Activated T-cell treated with anti-CD3 and anti-CD28 coated beads, Interleukin-2, amount 50 U/mL, for 4 hours (primary cell): Measurements from ENCODE around the gene XCR1. TPM values are rescaled to one million over a fixed set of nuclear protein-coding genes. Genes with fewer than 3 reads are reported as not detected.

Source experiments
- ATAC-seq, 2 donors: fragments of 200-7000 bp; cut with Tn5 transposase; one replicate each; pipeline ENCODE4 v1.10.0; 2021
- DNase-seq: peaks from one replicate; pipeline ENCODE4 v3.0.0-alpha.2; 2020
- H3K27me3 Mint-ChIP-seq: one replicate; pipeline ENCODE4 v1.8.0; 2021; ENCODE audit warnings: low read depth, mixed read lengths
- H3K36me3 Mint-ChIP-seq: one replicate; pipeline ENCODE4 v1.8.0; 2022; ENCODE audit warnings: mixed read lengths; ENCODE audit not compliant: insufficient read depth
- H3K4me1 Mint-ChIP-seq: one replicate; pipeline ENCODE4 v1.8.0; 2021; ENCODE audit warnings: low read depth, mixed read lengths
- H3K4me3 Mint-ChIP-seq: one replicate; pipeline ENCODE4 v1.8.0; 2021; ENCODE audit warnings: mild to moderate bottlenecking, moderate library complexity, mixed read lengths
- H3K9me3 Mint-ChIP-seq: one replicate; pipeline ENCODE4 v1.8.0; 2021; ENCODE audit warnings: mixed read lengths
- total RNA-seq, 3 donors: library from RNA; stranded (reverse); gene quantifications; one replicate each; pipeline ENCODE4 v1.2.1, GENCODE V29; 2021

The XCR1 gene
- total RNA-seq, 3 donors from 2014 or later: not detected

DNA sequence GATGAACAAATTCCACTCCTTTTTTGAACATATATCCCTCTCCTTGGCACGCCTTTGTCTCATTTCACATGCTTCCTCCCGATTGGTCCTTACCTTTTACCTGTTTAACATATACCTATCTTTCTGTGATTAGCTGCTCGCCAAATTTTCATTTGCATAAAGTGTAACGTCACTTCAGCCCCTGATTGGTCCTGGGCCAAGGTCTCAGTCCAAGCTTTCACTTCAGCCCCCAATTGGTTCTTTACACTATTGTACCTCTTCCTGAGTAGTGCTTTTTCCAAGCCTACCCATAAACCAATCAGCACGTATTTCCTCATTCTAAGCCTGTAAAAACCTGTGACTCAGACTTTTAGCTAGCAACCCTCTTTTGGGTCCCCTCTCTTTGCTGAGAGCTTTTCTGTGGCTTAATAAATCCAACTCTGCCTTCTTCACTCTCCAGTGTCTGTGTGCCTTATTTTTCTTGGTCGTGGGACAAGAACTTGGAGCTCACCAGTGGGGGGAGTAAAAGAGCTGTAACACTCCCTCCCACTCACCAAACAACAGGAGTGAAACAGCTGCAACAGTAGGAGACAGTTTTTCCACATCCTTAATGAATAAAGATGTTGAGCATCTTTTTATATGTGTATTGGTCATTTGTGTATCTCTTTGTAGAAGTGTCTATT is 584 bp upstream of the XCR1 start:
- DNase-seq: no peak
- Mint-ChIP-seq H3K4me3 (no peak overlapping the region), H3K36me3 (no peaks in the 10 kb centered on the region), H3K9me3 (peaks cover 9% of the 10 kb centered on the region), H3K4me1 (no peaks in the 10 kb centered on the region), H3K27me3 (no peaks in the 10 kb centered on the region)
- ATAC-seq: no peak

DNA sequence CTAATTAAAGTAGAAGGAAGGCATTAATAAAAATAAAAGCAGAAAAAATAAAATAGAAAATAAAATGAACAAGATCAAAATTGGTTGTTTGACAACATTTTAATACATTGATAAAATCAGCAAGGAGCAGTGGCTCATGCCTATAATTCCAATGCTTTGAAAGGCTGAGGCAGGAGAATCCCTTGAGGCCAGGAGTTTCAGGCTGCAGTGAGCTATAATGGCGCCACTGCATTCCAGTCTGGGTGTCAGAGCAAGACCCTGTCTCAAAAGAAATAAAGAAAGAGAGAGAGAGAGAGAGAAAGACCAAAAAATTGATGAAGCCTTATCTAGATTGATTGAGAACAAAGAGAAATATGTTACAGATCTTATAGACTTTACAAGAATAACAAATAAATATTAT is 2.1 kb downstream of the XCR1 start:
- Mint-ChIP-seq H3K9me3 (peaks cover 9% of the 10 kb centered on the region), H3K4me1 (no peaks in the 10 kb centered on the region)

DNA sequence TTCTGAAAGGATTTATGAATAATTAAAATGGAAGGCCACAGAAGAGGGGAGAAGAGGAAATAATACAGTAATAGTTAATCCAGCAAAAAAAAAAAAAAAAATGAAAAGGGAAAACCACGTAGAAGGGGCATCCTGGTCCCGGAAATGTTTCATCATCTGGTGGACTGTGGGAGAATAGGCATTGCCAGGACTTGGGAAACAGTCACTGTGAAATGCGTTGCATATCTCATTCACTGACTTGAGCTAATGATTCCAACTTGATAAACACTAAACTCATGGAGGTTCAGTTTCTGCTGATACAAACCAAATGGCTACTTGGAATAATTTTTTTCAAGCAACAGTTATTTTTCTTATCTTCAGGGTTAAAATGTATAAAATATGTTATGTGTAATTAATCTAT is 3.2 kb downstream of the XCR1 start:
- DNase-seq (no peak), ATAC-seq (no peak)
- Mint-ChIP-seq H3K4me1 (peaks cover 6% of the 10 kb centered on the region), H3K9me3 (peaks cover 9% of the 10 kb centered on the region), H3K36me3 (no peaks in the 10 kb centered on the region), H3K27me3 (no peaks in the 10 kb centered on the region), H3K4me3 (no peak overlapping the region)

More for the DNA sequence above, 2.1 kb downstream of the XCR1 start:
- ATAC-seq (no peak), DNase-seq (no peak)
- no peaks in the 10 kb centered on the region for H3K36me3 Mint-ChIP-seq
- no peaks in the 10 kb centered on the region for H3K27me3 Mint-ChIP-seq
- H3K4me3 Mint-ChIP-seq: no peak overlapping the region

DNA sequence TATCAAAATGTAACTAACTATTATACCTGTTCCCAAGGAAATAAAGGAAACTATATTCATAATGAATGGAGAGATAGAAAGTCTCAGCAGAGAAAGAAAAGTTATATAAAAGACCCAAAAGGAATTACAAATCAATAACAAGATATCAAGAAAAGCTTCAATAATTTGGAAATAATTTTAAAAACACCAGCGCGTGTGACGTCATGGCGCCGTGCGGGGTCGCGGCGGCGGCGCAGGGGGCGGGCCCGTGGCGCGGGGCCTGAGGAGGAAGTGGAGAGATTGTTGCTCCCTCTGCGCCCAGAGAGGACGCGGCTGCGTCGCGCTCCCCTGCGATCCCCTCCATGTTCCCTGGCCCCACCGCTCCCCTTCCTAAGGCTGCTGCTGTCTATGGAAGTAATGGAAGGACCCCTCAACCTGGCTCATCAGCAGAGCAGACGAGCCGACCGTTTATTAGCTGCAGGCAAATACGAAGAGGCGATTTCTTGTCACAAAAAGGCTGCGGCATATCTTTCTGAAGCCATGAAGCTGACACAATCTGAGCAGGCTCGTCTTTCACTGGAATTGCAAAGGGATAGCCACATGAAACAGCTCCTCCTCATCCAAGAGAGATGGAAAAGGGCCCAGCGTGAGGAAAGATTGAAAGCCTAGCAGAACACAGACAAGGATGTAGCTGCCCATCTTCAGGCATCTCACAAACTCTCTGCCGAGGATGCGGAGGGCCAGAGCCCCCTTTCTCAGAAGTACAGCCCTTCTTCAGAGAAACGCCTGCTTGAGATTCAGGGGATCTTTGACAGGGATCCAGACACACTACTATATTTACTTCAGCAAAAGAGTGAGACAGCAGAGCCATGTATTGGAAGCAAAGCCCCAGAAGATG is 4.1 kb downstream of the XCR1 start:
- Mint-ChIP-seq H3K36me3 (no peaks in the 10 kb centered on the region), H3K9me3 (peaks cover 6% of the 10 kb centered on the region), H3K4me1 (peaks cover 6% of the 10 kb centered on the region), H3K4me3 (no peak overlapping the region), H3K27me3 (no peaks in the 10 kb centered on the region)
- ATAC-seq (no peak), DNase-seq (no peak)

DNA sequence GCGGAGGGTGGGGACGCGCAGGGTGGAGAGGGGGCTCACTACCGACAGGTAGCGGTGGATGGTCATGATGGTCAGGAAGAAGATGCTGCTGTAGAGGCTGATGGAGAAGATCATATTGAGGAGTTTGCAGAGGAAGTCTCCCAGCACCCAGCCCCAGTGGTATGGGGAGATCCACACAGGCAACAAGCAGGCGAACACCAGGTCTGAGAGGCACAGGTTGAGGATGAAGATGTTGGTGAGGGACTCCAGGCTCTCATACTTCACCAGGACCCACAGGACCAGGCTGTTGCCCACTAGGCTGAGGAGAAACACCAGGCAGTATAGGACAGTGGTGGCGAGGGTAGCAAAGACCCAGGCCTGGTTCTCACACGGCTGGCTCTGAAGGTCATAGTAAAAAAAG is 5.8 kb downstream of the XCR1 start:
- Mint-ChIP-seq H3K36me3 (no peaks in the 10 kb centered on the region), H3K4me1 (peaks cover 6% of the 10 kb centered on the region), H3K27me3 (no peaks in the 10 kb centered on the region), H3K9me3 (no peaks in the 10 kb centered on the region), H3K4me3 (no peak overlapping the region)
- ATAC-seq (no peak), DNase-seq (no peak)

DNA sequence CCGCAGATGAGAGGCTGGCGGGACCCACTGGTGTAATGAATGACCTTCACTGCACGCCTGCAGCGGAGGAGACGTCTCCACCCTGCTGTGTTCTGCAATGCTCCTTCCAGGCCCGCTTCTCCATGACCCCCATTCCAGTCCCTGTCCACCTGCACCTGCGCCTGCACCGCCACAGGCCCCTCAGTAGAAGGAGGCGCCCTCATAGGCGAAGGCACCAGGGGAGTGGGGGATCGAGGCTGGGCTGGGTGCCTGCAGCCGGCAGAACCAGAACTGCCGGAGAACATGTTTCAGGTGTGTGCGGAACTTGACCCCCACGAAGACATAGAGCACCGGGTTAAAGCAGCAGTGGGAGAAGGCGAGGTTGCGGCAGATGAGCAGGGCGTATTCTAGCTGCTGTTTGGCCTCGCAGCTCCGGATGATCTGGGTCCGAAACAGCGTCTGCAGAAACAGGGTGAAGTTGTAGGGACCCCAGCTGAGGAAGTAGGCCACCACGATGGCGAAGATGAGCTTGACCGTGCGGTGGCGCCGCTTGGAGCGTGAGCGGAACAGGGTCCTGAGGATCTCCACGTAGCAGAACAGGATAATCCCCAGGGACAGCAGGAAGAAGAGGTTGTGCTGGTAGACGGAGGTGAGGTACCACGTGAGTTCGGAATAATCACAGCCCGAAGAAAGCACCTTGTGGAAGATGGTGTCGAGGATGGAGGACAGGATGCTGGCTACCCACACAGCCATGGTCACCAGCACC is 6.3 kb downstream of the XCR1 start:
- DNase-seq (no peak), ATAC-seq (no peak)
- H3K4me1 Mint-ChIP-seq: peaks cover 6% of the 10 kb centered on the region
- H3K4me3 Mint-ChIP-seq: no peak overlapping the region
- H3K27me3 Mint-ChIP-seq: no peaks in the 10 kb centered on the region
- no peaks in the 10 kb centered on the region for H3K9me3 Mint-ChIP-seq
- H3K36me3 Mint-ChIP-seq: no peaks in the 10 kb centered on the region

DNA sequence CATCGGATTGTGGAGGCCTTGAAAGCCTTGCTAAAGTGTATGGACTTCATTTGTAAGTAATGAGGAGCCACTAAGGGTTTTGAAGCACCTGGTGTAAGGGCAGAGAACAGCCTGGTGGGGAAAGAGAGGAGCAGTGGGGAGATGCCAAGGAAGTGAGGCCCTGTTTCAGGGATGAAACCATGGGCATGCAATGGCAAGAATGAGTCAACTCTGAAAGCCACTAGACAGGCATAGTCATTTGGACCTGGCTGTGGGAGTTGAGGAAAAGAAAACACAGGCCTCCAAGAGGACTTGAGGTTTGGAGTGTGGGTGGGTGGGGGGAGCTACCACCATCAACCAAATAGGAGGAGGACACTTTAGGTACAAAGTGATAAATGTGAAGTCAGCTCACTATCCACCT is 7.6 kb downstream of the XCR1 start:
- Mint-ChIP-seq H3K4me3 (no peak overlapping the region), H3K4me1 (peaks cover 6% of the 10 kb centered on the region), H3K9me3 (no peaks in the 10 kb centered on the region), H3K36me3 (no peaks in the 10 kb centered on the region), H3K27me3 (no peaks in the 10 kb centered on the region)
- no peak for DNase-seq
- peak; percentile 78 to 79 for ATAC-seq

DNA sequence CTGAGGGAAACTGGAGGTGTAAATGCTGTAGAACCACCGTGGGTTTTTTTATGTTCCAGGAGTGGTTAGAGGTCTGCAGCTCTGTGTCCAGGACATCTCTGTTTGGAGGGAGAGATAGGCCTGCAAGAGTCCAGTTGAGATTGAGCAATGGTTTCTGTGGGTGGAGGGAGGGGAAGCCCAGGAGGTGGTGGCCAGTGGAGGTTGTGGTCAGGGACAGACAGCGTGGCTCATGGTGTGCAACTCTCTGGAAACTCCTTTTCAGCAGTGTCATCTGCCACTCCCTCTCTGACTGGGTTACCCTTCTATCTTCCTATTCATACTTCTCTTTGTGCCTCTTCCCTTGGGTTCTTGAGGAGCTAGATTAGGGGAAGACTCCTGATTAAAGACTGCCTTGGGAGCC is 9.6 kb downstream of the XCR1 start:
- peak in 1 of 2 donors; percentile 38 for ATAC-seq
- H3K27me3 Mint-ChIP-seq: no peaks in the 10 kb centered on the region
- H3K4me1 Mint-ChIP-seq: peaks cover 6% of the 10 kb centered on the region
- no peak overlapping the region for H3K4me3 Mint-ChIP-seq
- H3K36me3 Mint-ChIP-seq: no peaks in the 10 kb centered on the region
- no peak for DNase-seq
- no peaks in the 10 kb centered on the region for H3K9me3 Mint-ChIP-seq

DNA sequence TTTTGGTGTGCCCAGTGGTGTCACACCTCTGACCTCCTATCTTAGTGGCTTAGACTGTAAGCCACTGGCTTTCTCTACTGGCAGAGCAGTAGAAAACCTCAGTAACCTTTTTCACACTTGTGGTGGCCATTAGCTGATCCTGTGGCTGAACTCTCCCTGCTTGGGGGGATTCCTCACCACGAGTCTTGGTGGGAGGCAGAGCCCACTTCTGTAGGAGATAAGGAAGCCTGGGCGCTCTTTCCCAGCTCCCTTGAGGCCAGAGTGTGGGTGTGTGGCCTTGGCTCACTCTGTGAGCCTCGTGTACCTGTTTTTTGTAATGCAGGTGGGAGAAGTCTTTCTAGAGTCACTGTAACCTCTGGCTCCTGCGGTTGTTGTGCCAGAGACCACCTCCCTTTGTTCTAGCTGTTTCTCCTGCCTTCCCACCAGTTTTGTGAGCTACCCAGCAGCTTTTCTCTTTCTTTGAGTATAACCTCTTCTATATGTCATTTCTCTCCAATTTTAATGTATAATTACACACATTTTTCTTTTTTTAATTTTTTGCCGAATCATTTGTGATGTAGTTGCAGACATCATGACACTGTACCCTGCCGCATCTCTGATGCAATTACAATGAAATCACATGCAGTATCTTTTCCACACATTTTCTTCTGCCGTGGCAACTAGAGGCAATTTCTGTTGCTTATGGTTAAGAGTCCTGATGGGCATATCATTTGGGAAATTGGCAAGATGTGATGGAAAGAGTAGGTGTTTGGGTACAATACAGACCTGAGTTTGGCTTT is 13.8 kb downstream of the XCR1 start:
- Mint-ChIP-seq H3K4me3 (no peak overlapping the region), H3K27me3 (no peaks in the 10 kb centered on the region), H3K36me3 (peaks cover 1% of the 10 kb centered on the region), H3K4me1 (peaks cover 4% of the 10 kb centered on the region), H3K9me3 (no peaks in the 10 kb centered on the region)
- DNase-seq (no peak), ATAC-seq (peak in 1 of 2 donors; percentile 25)

DNA sequence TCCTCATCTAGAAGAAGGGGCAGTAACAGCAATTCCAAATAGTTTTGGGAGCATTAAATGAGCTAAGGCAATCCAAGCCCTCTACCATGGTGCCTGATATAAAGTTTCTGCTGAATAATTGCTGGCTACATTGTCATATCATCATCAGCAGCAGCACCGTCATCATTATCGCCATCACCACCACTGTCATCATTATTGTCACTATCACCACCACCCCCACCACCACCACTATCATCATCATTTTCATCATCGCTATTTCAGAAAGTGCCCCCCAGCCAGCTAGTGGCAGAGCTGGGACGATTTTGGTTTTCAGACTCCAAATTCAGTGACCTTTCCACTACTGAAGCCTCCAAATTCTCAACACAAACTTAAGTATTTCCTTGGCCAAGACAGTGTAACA is 15.0 kb downstream of the XCR1 start:
- DNase-seq: no peak
- H3K36me3 Mint-ChIP-seq: peaks cover 1% of the 10 kb centered on the region
- no peaks in the 10 kb centered on the region for H3K27me3 Mint-ChIP-seq
- no peak for ATAC-seq
- H3K4me3 Mint-ChIP-seq: no peak overlapping the region
- H3K9me3 Mint-ChIP-seq: no peaks in the 10 kb centered on the region
- H3K4me1 Mint-ChIP-seq: peaks cover 4% of the 10 kb centered on the region

DNA sequence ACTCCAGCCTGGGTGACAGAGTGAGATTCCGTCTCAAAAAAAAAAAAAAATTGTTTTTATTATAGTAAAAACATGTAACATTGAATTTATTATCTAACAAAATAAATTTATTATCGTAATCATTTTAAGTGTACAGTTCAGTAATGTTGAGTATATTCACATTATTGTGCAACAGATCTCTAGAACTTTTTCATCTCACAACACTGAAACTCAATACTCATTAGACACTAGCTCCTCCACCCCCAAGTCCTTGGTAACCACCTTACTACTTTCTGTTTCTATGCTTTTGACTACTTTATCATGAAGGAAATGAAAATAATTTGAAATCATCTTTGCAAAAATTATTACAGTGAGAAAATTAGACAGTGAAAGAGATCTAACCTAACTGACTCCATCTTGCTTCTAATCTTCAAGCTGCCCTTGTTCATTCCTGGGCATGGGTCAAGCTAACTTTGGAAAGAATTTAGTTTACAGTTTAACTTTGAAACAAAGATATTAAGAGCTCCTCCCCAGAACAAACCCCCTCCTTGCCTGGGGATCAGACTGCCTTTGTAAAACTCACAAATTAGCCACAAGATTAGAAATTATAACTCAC is 16.7 kb downstream of the XCR1 start:
- no peak for DNase-seq
- H3K4me1 Mint-ChIP-seq: peaks cover 4% of the 10 kb centered on the region
- H3K4me3 Mint-ChIP-seq: no peak overlapping the region
- no peaks in the 10 kb centered on the region for H3K27me3 Mint-ChIP-seq
- no peaks in the 10 kb centered on the region for H3K9me3 Mint-ChIP-seq
- H3K36me3 Mint-ChIP-seq: peaks cover 1% of the 10 kb centered on the region
- peak; percentile 57 to 61 for ATAC-seq

DNA sequence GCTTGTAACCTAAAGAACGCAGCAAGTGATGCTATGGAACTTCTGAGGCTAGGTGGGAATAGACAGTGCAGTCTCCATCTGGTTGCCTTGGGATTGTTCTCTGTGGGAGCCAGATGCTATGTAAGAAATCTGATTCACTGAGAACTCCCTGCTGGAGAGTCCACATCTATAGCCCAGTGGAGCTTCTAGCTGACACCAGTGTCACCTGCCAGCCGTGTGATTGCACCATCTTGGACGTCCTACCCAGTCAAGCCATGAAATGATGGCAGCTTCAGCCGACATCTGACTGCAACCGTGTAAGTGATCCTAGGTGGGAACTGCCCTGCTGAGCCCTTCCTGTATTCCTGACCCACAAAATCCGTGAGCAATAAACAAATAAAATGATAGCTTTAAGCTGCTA is 19.2 kb downstream of the XCR1 start:
- H3K27me3 Mint-ChIP-seq: no peaks in the 10 kb centered on the region

DNA sequence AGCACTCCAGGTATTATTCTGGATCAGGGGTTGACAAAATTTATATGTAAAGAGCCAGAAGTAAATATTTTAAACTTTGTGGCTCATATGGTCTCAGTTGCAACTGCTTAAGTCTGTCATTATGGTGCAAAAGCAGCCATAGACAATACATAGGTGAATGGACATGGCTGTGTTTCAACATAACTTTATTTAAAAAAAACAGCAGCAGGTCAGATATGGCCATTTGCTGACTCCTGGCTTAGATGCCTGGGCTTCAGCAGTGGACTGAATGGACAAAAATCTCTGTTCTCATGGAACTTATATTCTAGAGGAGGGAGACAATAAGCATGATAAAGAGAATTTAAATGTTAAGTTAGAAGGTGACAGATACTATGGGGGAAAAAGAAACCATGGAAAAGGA is 20.0 kb downstream of the XCR1 start:
- DNase-seq (no peak), ATAC-seq (no peak)
- Mint-ChIP-seq H3K4me1 (peaks cover 4% of the 10 kb centered on the region), H3K27me3 (no peaks in the 10 kb centered on the region), H3K4me3 (no peak overlapping the region), H3K9me3 (no peaks in the 10 kb centered on the region), H3K36me3 (peaks cover 1% of the 10 kb centered on the region)

More for the DNA sequence above, 19.2 kb downstream of the XCR1 start:
- peaks cover 1% of the 10 kb centered on the region for H3K36me3 Mint-ChIP-seq
- ATAC-seq (no peak), DNase-seq (no peak)
- no peak overlapping the region for H3K4me3 Mint-ChIP-seq
- peaks cover 4% of the 10 kb centered on the region for H3K4me1 Mint-ChIP-seq
- H3K9me3 Mint-ChIP-seq: no peaks in the 10 kb centered on the region
